GM19099 (cell line): ENCODE results near the gene SEC14L6.

ENCODE experiments used
- POLR2A ChIP-seq: IDR thresholded peaks from 3 replicates; pipeline ENCODE4 v1.6.1; 2011; ENCODE audit warnings: low read depth; ENCODE audit not compliant: insufficient read length; ENCODE audit errors: extremely low read depth

SEC14L6 gene

GRCh38 chr22:30486661-30487115 is 59.9 kb downstream of the SEC14L6 start:
- TF ChIP-seq POLR2A = no peak

GRCh38 chr22:30486118-30486517 is 60.4 kb downstream of the SEC14L6 start:
- no peak for TF ChIP-seq POLR2A

- no peak for TF ChIP-seq POLR2A
Measured at GRCh38 chr22:30485362-30485988, 61.1 kb downstream of the SEC14L6 start.

GRCh38 chr22:30483169-30483568 is 63.4 kb downstream of the SEC14L6 start:
- no peak for TF ChIP-seq POLR2A

- no peak for TF ChIP-seq POLR2A
Measured at GRCh38 chr22:30481711-30482110, 64.8 kb downstream of the SEC14L6 start.

- no peak for TF ChIP-seq POLR2A
Measured at GRCh38 chr22:30479981-30480380, 66.6 kb downstream of the SEC14L6 start.

- no peak for TF ChIP-seq POLR2A
Measured at GRCh38 chr22:30474683-30475424, 71.7 kb downstream of the SEC14L6 start.

GRCh38 chr22:30474121-30474520 is 72.4 kb downstream of the SEC14L6 start:
- no peak for TF ChIP-seq POLR2A

GRCh38 chr22:30472994-30473720 is 73.4 kb downstream of the SEC14L6 start:
- TF ChIP-seq POLR2A = no peak
